Measurements from ENCODE around the gene SORL1-AS1.

Gene SORL1-AS1

DNA sequence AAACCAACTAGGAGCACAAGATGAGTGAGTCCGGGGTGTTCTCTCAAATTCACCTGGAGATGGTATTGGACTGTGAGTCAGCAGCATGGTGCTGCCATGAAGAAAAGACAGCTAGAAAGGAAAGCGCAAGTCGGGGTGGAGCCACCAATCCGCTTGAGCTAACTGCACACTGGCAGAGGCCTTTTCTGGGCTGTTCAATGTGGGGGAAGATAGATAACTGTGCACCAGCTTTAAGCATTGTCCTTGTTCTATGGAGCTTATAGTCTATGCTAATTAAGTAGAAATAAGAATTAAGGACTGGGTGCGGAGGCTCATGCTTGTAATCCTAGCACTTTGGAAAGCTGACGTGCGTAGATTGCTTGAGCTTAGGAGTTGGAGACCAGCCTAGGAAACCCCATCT, 21.9 kb upstream of the SORL1-AS1 start:
- TF ChIP-seq, protein P1, sequence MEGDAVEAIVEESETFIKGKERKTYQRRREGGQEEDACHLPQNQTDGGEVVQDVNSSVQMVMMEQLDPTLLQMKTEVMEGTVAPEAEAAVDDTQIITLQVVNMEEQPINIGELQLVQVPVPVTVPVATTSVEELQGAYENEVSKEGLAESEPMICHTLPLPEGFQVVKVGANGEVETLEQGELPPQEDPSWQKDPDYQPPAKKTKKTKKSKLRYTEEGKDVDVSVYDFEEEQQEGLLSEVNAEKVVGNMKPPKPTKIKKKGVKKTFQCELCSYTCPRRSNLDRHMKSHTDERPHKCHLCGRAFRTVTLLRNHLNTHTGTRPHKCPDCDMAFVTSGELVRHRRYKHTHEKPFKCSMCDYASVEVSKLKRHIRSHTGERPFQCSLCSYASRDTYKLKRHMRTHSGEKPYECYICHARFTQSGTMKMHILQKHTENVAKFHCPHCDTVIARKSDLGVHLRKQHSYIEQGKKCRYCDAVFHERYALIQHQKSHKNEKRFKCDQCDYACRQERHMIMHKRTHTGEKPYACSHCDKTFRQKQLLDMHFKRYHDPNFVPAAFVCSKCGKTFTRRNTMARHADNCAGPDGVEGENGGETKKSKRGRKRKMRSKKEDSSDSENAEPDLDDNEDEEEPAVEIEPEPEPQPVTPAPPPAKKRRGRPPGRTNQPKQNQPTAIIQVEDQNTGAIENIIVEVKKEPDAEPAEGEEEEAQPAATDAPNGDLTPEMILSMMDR (IDR thresholded peaks at IDR 0.05; ENCODE audit: insufficient read depth, low read depth, low read length), result no peak
- DNase-seq (ENCODE audit: low read depth), result no peak
- H3K4me3 ChIP-seq (ENCODE audit: low read depth, low read length), result no peak overlapping the region

DNA sequence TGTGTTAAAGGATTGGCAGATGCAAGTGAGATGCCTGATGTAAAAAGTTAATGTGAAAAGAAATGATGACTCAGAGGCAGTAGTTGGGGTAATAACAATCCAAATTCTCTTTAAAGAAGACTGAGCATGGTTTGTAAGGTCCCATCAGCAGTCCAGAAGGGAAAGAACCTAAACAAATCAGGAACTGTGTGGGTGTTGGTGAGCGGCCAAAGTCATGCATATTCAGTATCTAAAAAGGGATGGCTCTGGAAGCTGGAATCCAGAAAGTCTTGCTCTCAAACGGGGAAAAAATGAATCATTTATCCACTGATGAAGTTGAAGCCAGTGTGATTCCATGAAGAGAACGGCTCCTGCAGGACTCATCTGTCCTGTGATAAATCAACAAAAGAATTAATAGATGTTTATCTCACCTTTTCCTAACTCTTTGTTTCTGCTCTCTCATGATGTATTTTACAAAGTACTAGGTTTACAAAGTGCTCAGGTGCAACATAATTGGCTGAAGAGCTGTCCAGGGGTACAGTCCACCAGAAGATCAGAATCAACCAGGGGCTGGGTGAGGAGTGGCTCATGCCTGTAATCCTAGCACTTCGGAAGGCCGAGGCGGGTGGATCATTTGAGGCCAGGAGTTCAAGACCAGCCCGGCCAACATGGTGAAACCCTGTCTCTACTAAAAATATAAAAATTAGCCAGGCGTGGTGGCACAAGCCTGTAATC, 20.5 kb upstream of the SORL1-AS1 start:
- TF ChIP-seq, protein P1 (IDR thresholded peaks at IDR 0.05; ENCODE audit: insufficient read depth, low read depth, low read length), result no peak
- DNase-seq (ENCODE audit: low read depth), result no peak
- no peak overlapping the region for H3K4me3 ChIP-seq (ENCODE audit: low read depth, low read length)

DNA sequence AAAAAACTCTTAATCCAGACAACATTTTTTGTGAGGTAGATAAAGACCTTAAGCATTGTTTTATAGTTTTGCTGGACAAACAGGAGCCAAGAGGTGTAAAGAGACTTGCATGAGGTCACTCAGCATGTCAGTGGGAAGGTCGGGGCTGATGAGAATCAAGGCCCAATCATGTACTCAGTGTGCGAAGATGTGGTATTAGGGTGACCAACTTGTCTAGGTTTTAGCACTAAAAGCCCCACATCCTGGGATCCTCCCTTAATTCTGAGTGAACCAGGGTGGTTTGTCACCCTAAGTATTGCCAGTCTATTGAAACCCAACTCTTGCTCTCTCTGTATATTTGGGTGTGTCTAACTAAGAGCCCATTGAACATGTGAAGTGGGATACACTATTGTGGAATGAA, 19.5 kb upstream of the SORL1-AS1 start:
- TF ChIP-seq, protein P1 (IDR thresholded peaks at IDR 0.05; ENCODE audit: insufficient read depth, low read depth, low read length), result no peak
- no peak overlapping the region for H3K4me3 ChIP-seq (ENCODE audit: low read depth, low read length)
- no peak for DNase-seq (ENCODE audit: low read depth)

DNA sequence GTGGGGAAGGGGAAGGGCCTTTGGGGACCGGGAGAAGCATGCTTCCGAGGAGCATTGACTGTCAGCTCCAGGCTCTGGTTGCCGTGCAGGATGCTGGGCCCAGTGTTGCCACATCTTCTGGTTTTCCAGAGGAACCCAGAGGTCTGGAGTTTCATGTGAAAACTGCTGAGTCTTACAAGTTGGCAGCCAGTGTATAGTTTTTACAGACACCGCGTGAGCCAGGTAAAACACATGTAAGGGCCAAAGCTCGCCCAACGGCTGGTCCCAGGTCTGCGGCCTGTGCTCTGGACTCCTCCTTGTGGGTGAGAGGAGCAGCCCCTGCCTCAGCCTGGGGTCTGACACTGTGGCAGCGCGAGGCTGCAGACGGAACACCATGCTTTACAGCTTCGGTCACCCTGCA, 18.4 kb upstream of the SORL1-AS1 start:
- TF ChIP-seq, protein P1 (IDR thresholded peaks at IDR 0.05; ENCODE audit: insufficient read depth, low read depth, low read length), result no peak
- no peak overlapping the region for H3K4me3 ChIP-seq (ENCODE audit: low read depth, low read length)
- DNase-seq (ENCODE audit: low read depth), result no peak

DNA sequence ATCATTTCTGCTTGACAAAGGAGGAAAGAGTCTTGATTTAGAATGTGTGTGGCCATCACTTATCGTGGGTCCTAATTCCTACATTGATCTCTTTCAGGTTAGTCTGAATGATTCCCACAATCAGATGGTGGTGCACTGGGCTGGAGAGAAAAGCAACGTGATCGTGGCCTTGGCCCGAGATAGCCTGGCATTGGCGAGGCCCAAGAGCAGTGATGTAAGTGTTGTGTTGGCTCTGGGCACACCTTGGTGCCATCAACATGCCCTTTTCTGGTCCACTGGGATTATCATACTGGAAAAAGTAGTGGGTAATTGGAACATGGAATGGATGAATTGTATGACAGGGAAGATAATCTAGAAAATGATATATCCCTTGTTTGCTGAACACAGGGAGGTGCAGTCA, 17.1 kb upstream of the SORL1-AS1 start:
- no peak for DNase-seq (ENCODE audit: low read depth)
- H3K4me3 ChIP-seq (ENCODE audit: low read depth, low read length), result no peak overlapping the region
- TF ChIP-seq, protein P1 (IDR thresholded peaks at IDR 0.05; ENCODE audit: insufficient read depth, low read depth, low read length), result no peak

DNA sequence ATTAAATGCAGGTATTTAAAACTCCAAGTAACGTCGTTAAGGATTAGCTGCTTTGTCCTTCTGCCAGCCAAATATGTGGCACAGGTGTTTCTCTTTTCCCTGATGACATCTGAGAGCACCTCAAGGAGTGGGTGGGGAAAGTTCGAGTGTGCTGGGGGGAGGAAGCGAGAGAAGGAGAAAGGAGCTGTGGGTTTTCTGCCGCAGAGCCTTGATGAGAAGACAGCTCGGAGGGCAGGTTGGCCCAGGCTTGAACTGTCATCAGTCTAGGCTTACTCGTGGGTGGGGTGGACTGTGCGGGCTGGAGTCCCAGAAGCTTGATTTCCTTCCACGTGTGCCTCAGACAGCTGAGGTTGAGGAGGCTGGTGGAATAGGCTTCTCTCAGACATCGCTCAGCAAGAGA, 15.2 kb upstream of the SORL1-AS1 start:
- DNase-seq (ENCODE audit: low read depth), result no peak
- no peak overlapping the region for H3K4me3 ChIP-seq (ENCODE audit: low read depth, low read length)
- TF ChIP-seq, protein P1 (IDR thresholded peaks at IDR 0.05; ENCODE audit: insufficient read depth, low read depth, low read length), result no peak

DNA sequence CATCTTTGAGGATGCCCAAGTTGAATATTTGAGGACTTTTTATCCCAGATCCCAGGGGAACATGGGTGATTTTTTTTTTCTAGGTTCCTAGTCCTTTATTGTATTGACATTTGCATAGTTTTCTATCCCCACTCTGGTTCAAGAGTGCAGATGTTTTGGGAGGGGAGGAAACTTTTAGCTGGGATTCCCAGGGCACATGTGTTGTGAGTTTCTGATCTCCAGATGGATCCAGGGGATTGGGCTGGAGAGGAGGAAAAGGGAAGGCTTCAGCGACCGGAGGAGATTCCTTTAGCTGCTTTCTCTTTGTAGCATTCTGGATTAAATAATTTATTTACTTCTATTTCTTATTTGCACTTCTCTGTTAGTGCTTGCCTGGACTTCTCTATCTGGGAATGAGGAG, 14.7 kb upstream of the SORL1-AS1 start:
- TF ChIP-seq, protein P1 (IDR thresholded peaks at IDR 0.05; ENCODE audit: insufficient read depth, low read depth, low read length), result no peak
- no peak overlapping the region for H3K4me3 ChIP-seq (ENCODE audit: low read depth, low read length)
- no peak for DNase-seq (ENCODE audit: low read depth)
